GM21786 (cell line): ENCODE data around the gene RFLNA.

Source experiments
- ATAC-seq: cut with Tn5 transposase; IDR thresholded peaks from one replicate; pipeline ENCODE4 v1.9.1; 2021; ENCODE audit not compliant: unreplicated experiment

RFLNA gene

GRCh38 chr12:124302807-124303578 is 8.1 kb downstream of the RFLNA start:
- ATAC-seq, result no peak

- no peak for ATAC-seq
Measured at GRCh38 chr12:124303579-124304313, 8.9 kb downstream of the RFLNA start.

- ATAC-seq, result no peak
Measured at GRCh38 chr12:124304314-124304790, 9.5 kb downstream of the RFLNA start.

- ATAC-seq, result no peak
Measured at GRCh38 chr12:124305136-124305535, 10.2 kb downstream of the RFLNA start.

GRCh38 chr12:124305776-124306685 is 11.1 kb downstream of the RFLNA start:
- no peak for ATAC-seq

GRCh38 chr12:124306686-124307555 is 12.0 kb downstream of the RFLNA start:
- ATAC-seq, result no peak

- ATAC-seq, result no peak
Measured at GRCh38 chr12:124307556-124307825, 12.6 kb downstream of the RFLNA start.

GRCh38 chr12:124308741-124309140 is 13.8 kb downstream of the RFLNA start:
- ATAC-seq, result no peak

- no peak for ATAC-seq
Measured at GRCh38 chr12:124309231-124309630, 14.3 kb downstream of the RFLNA start.

GRCh38 chr12:124309744-124310143 is 14.9 kb downstream of the RFLNA start:
- no peak for ATAC-seq

GRCh38 chr12:124310178-124310577 is 15.3 kb downstream of the RFLNA start:
- ATAC-seq, result no peak

GRCh38 chr12:124310785-124311184 is 15.9 kb downstream of the RFLNA start:
- ATAC-seq, result no peak

- no peak for ATAC-seq
Measured at GRCh38 chr12:124311292-124312109, 16.6 kb downstream of the RFLNA start.

- ATAC-seq, result no peak
Measured at GRCh38 chr12:124312601-124313000, 17.7 kb downstream of the RFLNA start.

GRCh38 chr12:124314207-124314606 is 19.3 kb downstream of the RFLNA start:
- ATAC-seq, result no peak

GRCh38 chr12:124314766-124315165 is 19.9 kb downstream of the RFLNA start:
- no peak for ATAC-seq

- no peak for ATAC-seq
Measured at GRCh38 chr12:124315372-124316044, 20.6 kb downstream of the RFLNA start.

- ATAC-seq, result no peak
Measured at GRCh38 chr12:124316257-124316900, 21.5 kb downstream of the RFLNA start.

GRCh38 chr12:124317400-124317799 is 22.5 kb downstream of the RFLNA start:
- no peak for ATAC-seq
